Stomach (tissue), 4 donors: ENCODE data around the gene RRH.

ENCODE experiments used
- POLR2A ChIP-seq, 4 donors: fragments of 450-650 bp; IDR thresholded peaks; one replicate each; pipeline ENCODE4 v1.6.1; 2016; ENCODE audit warnings: antibody characterized with exemption in 4 of 4, control low read depth in 2 of 4, mild to moderate bottlenecking in 1 of 4, moderate library complexity in 1 of 4
- TF ChIP-seq, protein P1 (sequence below), 7 experiments: fragments of 450-650 bp in 4 of 7; fragments of 200-600 bp in 3 of 7; sonication (generic) in 3 of 7; IDR thresholded peaks; one replicate each; pipeline ENCODE4 v1.5.1; 2016 to 2019; ENCODE audit warnings: antibody characterized with exemption in 7 of 7, control low read depth in 2 of 7, mild to moderate bottlenecking in 1 of 7

DNA sequence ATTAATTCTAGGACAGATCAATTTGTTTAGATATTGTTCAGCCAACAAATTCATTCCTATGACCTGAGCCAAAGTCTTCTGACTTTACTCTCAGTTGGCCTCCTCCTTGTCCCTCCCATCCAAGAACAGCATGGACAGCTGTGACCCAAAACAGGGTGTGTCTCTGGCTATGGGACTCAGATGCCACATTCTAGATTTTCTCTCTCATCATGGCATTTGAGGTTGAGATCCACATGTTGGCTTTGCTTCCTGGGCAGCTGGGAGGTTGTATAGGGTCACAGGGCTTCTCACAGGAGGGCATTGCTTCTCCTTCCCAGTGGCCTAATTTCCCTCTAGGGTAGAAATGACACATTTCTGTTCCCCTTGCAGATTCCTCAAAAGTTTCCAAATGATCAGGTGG, 62.3 kb downstream of the RRH start:
- TF ChIP-seq, protein P1, sequence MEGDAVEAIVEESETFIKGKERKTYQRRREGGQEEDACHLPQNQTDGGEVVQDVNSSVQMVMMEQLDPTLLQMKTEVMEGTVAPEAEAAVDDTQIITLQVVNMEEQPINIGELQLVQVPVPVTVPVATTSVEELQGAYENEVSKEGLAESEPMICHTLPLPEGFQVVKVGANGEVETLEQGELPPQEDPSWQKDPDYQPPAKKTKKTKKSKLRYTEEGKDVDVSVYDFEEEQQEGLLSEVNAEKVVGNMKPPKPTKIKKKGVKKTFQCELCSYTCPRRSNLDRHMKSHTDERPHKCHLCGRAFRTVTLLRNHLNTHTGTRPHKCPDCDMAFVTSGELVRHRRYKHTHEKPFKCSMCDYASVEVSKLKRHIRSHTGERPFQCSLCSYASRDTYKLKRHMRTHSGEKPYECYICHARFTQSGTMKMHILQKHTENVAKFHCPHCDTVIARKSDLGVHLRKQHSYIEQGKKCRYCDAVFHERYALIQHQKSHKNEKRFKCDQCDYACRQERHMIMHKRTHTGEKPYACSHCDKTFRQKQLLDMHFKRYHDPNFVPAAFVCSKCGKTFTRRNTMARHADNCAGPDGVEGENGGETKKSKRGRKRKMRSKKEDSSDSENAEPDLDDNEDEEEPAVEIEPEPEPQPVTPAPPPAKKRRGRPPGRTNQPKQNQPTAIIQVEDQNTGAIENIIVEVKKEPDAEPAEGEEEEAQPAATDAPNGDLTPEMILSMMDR (IDR thresholded peaks at IDR 0.05) = no peak
- TF ChIP-seq POLR2A (IDR thresholded peaks at IDR 0.05) = no peak
